ENCODE results near the gene ZNF667.
A peak's percentile ranks its signal among the peaks of the same experiment; 100 is the strongest.

The ZNF667 gene

DNA sequence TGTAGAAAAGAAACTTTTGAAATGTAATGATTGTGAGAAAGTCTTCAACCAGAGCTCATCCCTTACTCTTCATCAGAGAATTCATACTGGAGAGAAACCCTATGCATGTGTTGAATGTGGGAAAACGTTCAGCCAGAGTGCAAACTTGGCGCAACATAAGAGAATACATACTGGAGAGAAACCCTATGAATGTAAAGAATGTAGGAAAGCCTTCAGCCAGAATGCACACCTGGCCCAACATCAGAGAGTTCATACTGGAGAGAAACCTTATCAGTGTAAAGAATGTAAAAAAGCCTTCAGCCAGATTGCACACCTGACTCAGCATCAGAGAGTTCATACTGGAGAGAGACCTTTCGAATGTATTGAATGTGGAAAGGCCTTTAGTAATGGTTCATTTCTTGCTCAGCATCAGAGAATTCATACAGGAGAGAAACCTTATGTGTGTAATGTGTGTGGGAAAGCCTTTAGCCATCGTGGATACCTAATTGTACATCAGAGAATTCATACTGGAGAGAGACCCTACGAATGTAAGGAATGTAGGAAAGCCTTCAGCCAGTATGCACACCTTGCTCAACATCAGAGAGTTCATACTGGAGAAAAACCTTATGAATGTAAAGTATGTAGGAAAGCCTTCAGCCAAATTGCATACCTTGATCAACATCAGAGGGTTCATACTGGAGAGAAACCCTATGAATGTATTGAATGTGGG lies 53.7 kb downstream of the ZNF667 start:
- TF ChIP-seq CTCF (IDR thresholded peaks at IDR 0.05; ENCODE audit: borderline replicate concordance, control extremely low read depth, extremely low read depth, insufficient read depth, missing control alignments) = no peak
- no peak for DNase-seq (ENCODE audit: low spot score)
- in situ Hi-C loops (cut with MboI; ENCODE audit: low sequenced_read_pairs, unreplicated experiment) = no loop called here

DNA sequence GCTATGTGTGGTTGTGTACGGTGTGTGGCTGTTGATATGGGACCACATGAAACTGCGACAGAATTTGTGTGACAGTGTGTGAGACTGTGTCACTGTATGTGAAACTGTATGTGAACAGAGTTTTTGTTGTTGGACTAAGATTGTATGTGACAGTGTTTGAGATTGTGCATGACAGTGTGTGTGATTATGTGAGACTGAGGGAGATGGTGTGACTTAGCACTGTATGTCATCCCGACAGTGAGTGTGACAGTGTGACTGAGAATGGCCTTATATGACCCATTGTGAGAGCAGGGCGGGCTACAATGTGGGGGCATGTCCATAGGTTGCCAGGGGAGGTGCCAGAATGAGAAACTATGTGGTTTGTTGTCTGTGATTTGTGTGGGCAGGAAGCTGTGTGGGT lies 72.1 kb downstream of the ZNF667 start:
- in situ Hi-C loops (cut with MboI; ENCODE audit: low sequenced_read_pairs, unreplicated experiment) = no loop called here
- no peak for TF ChIP-seq CTCF (IDR thresholded peaks at IDR 0.05; ENCODE audit: borderline replicate concordance, control extremely low read depth, extremely low read depth, insufficient read depth, missing control alignments)

GRCh38 chr19:56404705-56405056 lies 72.5 kb downstream of the ZNF667 start:
- DNase-seq (ENCODE audit: low spot score) = no peak
- in situ Hi-C loops (cut with MboI; ENCODE audit: low sequenced_read_pairs, unreplicated experiment) = no loop called here
- TF ChIP-seq CTCF (IDR thresholded peaks at IDR 0.05; ENCODE audit: borderline replicate concordance, control extremely low read depth, extremely low read depth, insufficient read depth, missing control alignments) = no peak

More for the DNA sequence above, 72.1 kb downstream of the ZNF667 start:
- DNase-seq (ENCODE audit: low spot score) = no peak

GRCh38 chr19:56403764-56404704 lies 73.1 kb downstream of the ZNF667 start, which contains the start of gene ZNF583:
ZNF583 (plus strand) TSS chr19:56404332; CDS start chr19:56407115, 2,783 bp downstream.
- peak; percentile 92 for DNase-seq (ENCODE audit: low spot score)
- in situ Hi-C loops (cut with MboI; ENCODE audit: low sequenced_read_pairs, unreplicated experiment) = no loop called here
- TF ChIP-seq CTCF (IDR thresholded peaks at IDR 0.05; ENCODE audit: borderline replicate concordance, control extremely low read depth, extremely low read depth, insufficient read depth, missing control alignments) = no peak

- TF ChIP-seq CTCF (IDR thresholded peaks at IDR 0.05; ENCODE audit: borderline replicate concordance, control extremely low read depth, extremely low read depth, insufficient read depth, missing control alignments) = no peak
- in situ Hi-C loops (cut with MboI; ENCODE audit: low sequenced_read_pairs, unreplicated experiment) = no loop called here
- DNase-seq (ENCODE audit: low spot score) = peak; percentile 13
Observed at GRCh38 chr19:56403261-56403660, 73.9 kb downstream of the ZNF667 start.

DNA sequence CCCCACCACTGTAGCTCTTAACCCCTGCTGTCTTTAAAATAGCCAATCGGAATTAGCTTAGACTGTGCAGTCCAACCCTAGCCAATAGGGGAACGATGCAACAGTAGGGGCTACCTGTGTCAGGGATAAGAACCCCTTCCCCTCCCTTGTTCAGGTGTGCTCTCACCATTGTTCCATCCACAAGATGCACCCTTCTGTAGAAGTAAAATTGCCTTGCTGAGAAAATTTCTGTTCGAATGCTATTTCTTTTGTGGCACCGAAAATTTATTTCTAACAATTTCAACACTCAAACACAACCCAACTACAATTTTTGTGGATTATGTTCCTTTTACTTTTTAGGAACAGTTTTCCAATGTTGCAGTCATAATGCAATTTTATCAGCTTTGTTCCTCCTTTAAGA lies 76.7 kb downstream of the ZNF667 start:
- in situ Hi-C loops (cut with MboI; ENCODE audit: low sequenced_read_pairs, unreplicated experiment) = no loop called here

More for the DNA sequence above, 76.7 kb downstream of the ZNF667 start:
- TF ChIP-seq CTCF (IDR thresholded peaks at IDR 0.05; ENCODE audit: borderline replicate concordance, control extremely low read depth, extremely low read depth, insufficient read depth, missing control alignments) = no peak
- DNase-seq (ENCODE audit: low spot score) = no peak
